H9 (cell line): Measurements from ENCODE around the gene UBIAD1. TPM values are rescaled to one million over a fixed set of nuclear protein-coding genes. Genes with fewer than 3 reads are reported as not detected.

Experiments
- DNase-seq: peaks from one replicate; pipeline ENCODE4 v3.0.0-alpha.2; 2017
- H2AFZ ChIP-seq: one replicate; pipeline ENCODE4 v1.6.1; 2013; ENCODE audit warnings: mild to moderate bottlenecking, low read length, control low read depth, moderate library complexity
- H2AK5ac ChIP-seq: 2 replicates; pipeline ENCODE4 v1.6.1; 2013; ENCODE audit warnings: low read length, control low read depth, mixed read lengths; ENCODE audit not compliant: insufficient read length
- H2BK120ac ChIP-seq: one replicate; pipeline ENCODE4 v1.6.1; 2013; ENCODE audit warnings: low read depth, mild to moderate bottlenecking, low read length, control low read depth, inconsistent platforms; ENCODE audit not compliant: poor library complexity, severe bottlenecking
- H2BK12ac ChIP-seq: 2 replicates; pipeline ENCODE4 v1.6.1; 2013; ENCODE audit warnings: low read length, control low read depth, mixed read lengths, low read depth; ENCODE audit not compliant: insufficient read length
- H2BK15ac ChIP-seq: 2 replicates; pipeline ENCODE4 v1.6.1; 2013; ENCODE audit warnings: low read depth, low read length, control low read depth
- H2BK20ac ChIP-seq: one replicate; pipeline ENCODE4 v1.6.1; 2013; ENCODE audit warnings: low read depth, mild to moderate bottlenecking, low read length, control low read depth, inconsistent platforms; ENCODE audit not compliant: poor library complexity, severe bottlenecking
- H2BK5ac ChIP-seq: 2 replicates; pipeline ENCODE4 v1.6.1; 2013; ENCODE audit warnings: low read length, control low read depth, mixed read lengths; ENCODE audit not compliant: insufficient read length
- H3K14ac ChIP-seq: 2 replicates; pipeline ENCODE4 v1.6.1; 2013; ENCODE audit warnings: low read length, control low read depth; ENCODE audit not compliant: insufficient read depth
- H3K18ac ChIP-seq: 2 replicates; pipeline ENCODE4 v1.6.1; 2013; ENCODE audit warnings: low read depth, mild to moderate bottlenecking, mixed read lengths, low read length, control low read depth; ENCODE audit not compliant: insufficient read length
- H3K23ac ChIP-seq: 2 replicates; pipeline ENCODE4 v1.6.1; 2013; ENCODE audit warnings: low read length, control low read depth, mixed read lengths, low read depth; ENCODE audit not compliant: insufficient read length
- H3K23me2 ChIP-seq: 2 replicates; pipeline ENCODE4 v1.6.1; 2013; ENCODE audit warnings: low read depth, mild to moderate bottlenecking, mixed read lengths, low read length, control low read depth; ENCODE audit not compliant: insufficient read length, poor library complexity, severe bottlenecking
- H3K27ac ChIP-seq: 2 replicates; pipeline ENCODE4 v1.5.1; 2013; ENCODE audit warnings: low read length, control low read depth, mixed read lengths, low read depth; ENCODE audit not compliant: insufficient read length
- H3K27me3 ChIP-seq: 2 replicates; pipeline ENCODE4 v1.6.1; 2013; ENCODE audit warnings: low read length, control low read depth, inconsistent platforms; ENCODE audit not compliant: insufficient read depth
- H3K4ac ChIP-seq: 2 replicates; pipeline ENCODE4 v1.6.1; 2013; ENCODE audit warnings: low read depth, mild to moderate bottlenecking, control low read depth, inconsistent platforms, low read length, moderate library complexity
- H3K4me1 ChIP-seq: 2 replicates; pipeline ENCODE4 v1.6.1; 2013; ENCODE audit warnings: low read length, control low read depth, inconsistent platforms; ENCODE audit not compliant: insufficient read depth
- H3K4me2 ChIP-seq: 2 replicates; pipeline ENCODE4 v1.6.1; 2013; ENCODE audit warnings: low read length, control low read depth, mixed read lengths; ENCODE audit not compliant: insufficient read length, insufficient read depth
- H3K56ac ChIP-seq: 2 replicates; pipeline ENCODE4 v1.6.1; 2013; ENCODE audit warnings: low read depth, mild to moderate bottlenecking, mixed read lengths, low read length, control low read depth; ENCODE audit not compliant: insufficient read length
- H3K79me1 ChIP-seq: 2 replicates; pipeline ENCODE4 v1.6.1; 2013; ENCODE audit warnings: low read depth, mild to moderate bottlenecking, moderate library complexity, low read length, control low read depth, inconsistent platforms; ENCODE audit not compliant: insufficient read depth, poor library complexity, severe bottlenecking
- H3K79me2 ChIP-seq: 2 replicates; pipeline ENCODE4 v1.6.1; 2013; ENCODE audit warnings: low read length, control low read depth, inconsistent platforms; ENCODE audit not compliant: insufficient read depth
- H3K9ac ChIP-seq: 2 replicates; pipeline ENCODE4 v1.6.1; 2013; ENCODE audit warnings: low read length, control low read depth, mixed read lengths; ENCODE audit not compliant: insufficient read length; ENCODE audit errors: extremely low read depth
- H3K9me3 ChIP-seq: one replicate; pipeline ENCODE4 v1.6.1; 2013; ENCODE audit warnings: low read depth, low read length, inconsistent platforms; ENCODE audit not compliant: control insufficient read depth
- H3T11ph ChIP-seq: one replicate; pipeline ENCODE4 v1.6.1; 2013; ENCODE audit warnings: mild to moderate bottlenecking, low read length, control low read depth, inconsistent platforms
- H4K20me1 ChIP-seq: one replicate; pipeline ENCODE4 v1.6.1; 2013; ENCODE audit not compliant: control insufficient read depth, insufficient read length, insufficient read depth
- H4K5ac ChIP-seq: 2 replicates; pipeline ENCODE4 v1.6.1; 2013; ENCODE audit warnings: low read depth, mild to moderate bottlenecking, mixed read lengths, low read length, control low read depth; ENCODE audit not compliant: insufficient read length
- H4K8ac ChIP-seq: replicated peaks from 2 replicates; pipeline ENCODE4 v1.6.1; 2013; ENCODE audit warnings: low read length, control low read depth, mixed read lengths, low read depth; ENCODE audit not compliant: insufficient read length
- H4K91ac ChIP-seq: 2 replicates; pipeline ENCODE4 v1.6.1; 2013; ENCODE audit warnings: low read depth, mild to moderate bottlenecking, moderate library complexity, mixed read lengths, low read length, control low read depth; ENCODE audit not compliant: insufficient read length
- H3K27ac Mint-ChIP-seq, 3 experiments: 2 replicates in 2 of 3; 3 replicates in 1 of 3; pipeline ENCODE4 v1.8.0; 2020 to 2021; ENCODE audit warnings: mixed read lengths in 3 of 3, mild to moderate bottlenecking in 1 of 3, moderate library complexity in 1 of 3
- H3K27me3 Mint-ChIP-seq: 2 replicates; pipeline ENCODE4 v1.8.0; 2021; ENCODE audit warnings: low read depth, mild to moderate bottlenecking, moderate library complexity, mixed read lengths
- H3K36me3 Mint-ChIP-seq, 3 experiments: 2 replicates in 2 of 3; 3 replicates in 1 of 3; pipeline ENCODE4 v1.8.0; 2020 to 2021; ENCODE audit warnings: low read depth in 3 of 3, mixed read lengths in 3 of 3; ENCODE audit not compliant: insufficient read depth in 1 of 3
- H3K4me1 Mint-ChIP-seq, 2 experiments: 2 replicates each; pipeline ENCODE4 v1.8.0; 2020; ENCODE audit warnings: mixed read lengths in 2 of 2
- H3K4me3 Mint-ChIP-seq, 2 experiments: 2 replicates in 1 of 2; 3 replicates in 1 of 2; pipeline ENCODE4 v1.8.0; 2020 to 2021; ENCODE audit warnings: mild to moderate bottlenecking in 2 of 2, mixed read lengths in 2 of 2, moderate library complexity in 1 of 2
- H3K9me3 Mint-ChIP-seq, 2 experiments: 2 replicates in 1 of 2; 3 replicates in 1 of 2; pipeline ENCODE4 v1.8.0; 2020; ENCODE audit warnings: mild to moderate bottlenecking in 2 of 2, mixed read lengths in 2 of 2, moderate library complexity in 1 of 2
- CTCF ChIP-seq: fragments of 200-600 bp; sonication (generic); conservative IDR thresholded peaks from 3 replicates; pipeline ENCODE4 v1.8.0; 2021; ENCODE audit warnings: antibody characterized with exemption, mild to moderate bottlenecking
- WGBS: extraction: QIAGEN DNeasy Blood & Tissue Kit; methylation state at CpG from one replicate; pipeline ENCODE4 v1.1.7; 2013; ENCODE audit warnings: missing lambda C conversion rate, low lambda C conversion rate, mixed read lengths; ENCODE audit not compliant: insufficient read length; ENCODE audit errors: extremely low coverage; 5-methylcytosine and 5-hydroxymethylcytosine counted together
- total RNA-seq: library from RNA; stranded (reverse); gene quantifications from 2 replicates; pipeline ENCODE4 v1.2.1, GENCODE V29; 2021

The UBIAD1 gene
- total RNA-seq, 1 experiment from 2014 or later, result 30.2 TPM

DNA sequence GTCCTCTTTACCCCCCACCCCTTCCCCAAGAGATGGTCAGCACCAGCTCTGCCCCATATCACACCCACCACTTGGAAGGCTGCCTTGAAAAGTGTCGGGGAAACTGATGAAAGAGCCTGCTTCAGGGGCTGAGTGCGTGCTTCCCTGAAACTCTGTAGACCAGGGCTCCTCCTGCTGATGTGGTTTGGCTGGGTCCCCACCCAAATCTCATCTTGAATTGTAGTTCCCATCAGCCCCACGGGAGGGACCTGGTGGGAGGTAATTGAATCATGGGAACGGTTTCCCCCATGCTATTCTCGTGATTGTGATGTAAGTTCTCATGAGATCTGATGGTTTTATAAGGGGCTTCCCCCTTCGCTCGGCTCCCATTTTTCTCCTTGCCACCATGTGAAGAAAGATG is 36.4 kb downstream of the UBIAD1 start:
- no peak overlapping the region for H3T11ph ChIP-seq
- H4K8ac ChIP-seq, result no peak overlapping the region
- H3K23ac ChIP-seq, result no peak overlapping the region
- no peak overlapping the region for H2BK120ac ChIP-seq
- H4K5ac ChIP-seq, result no peak overlapping the region
- no peak overlapping the region for H2BK15ac ChIP-seq
- TF ChIP-seq CTCF, result no peak
- no peaks in the 10 kb centered on the region for H3K79me1 ChIP-seq
- peaks cover 3 to 4% of the 10 kb centered on the region in 2 experiments; a peak in 3 of 5 replicates for H3K9me3 Mint-ChIP-seq
- no peak overlapping the region for H3K27ac ChIP-seq
- H3K4ac ChIP-seq, result no peak overlapping the region
- H3K56ac ChIP-seq, result no peak overlapping the region
- H4K91ac ChIP-seq, result no peak overlapping the region
- peaks cover 20 to 25% of the 10 kb centered on the region in 2 experiments for H3K4me1 Mint-ChIP-seq
- peaks cover 0 to 3% (median 0%) of the 10 kb centered on the region in 3 experiments; a peak in 1 of 7 replicates for H3K36me3 Mint-ChIP-seq
- no peaks in the 10 kb centered on the region for H3K9me3 ChIP-seq
- H4K20me1 ChIP-seq, result no peaks in the 10 kb centered on the region
- H2AFZ ChIP-seq, result no peak overlapping the region
- H3K4me1 ChIP-seq, result no peaks in the 10 kb centered on the region; the same call in 1 of the 2 replicates
- no peak overlapping the region for H2BK20ac ChIP-seq
- WGBS, result no CpG with 5 or more reads among the region's 7 CpGs
- no peaks in the 10 kb centered on the region for H3K27me3 ChIP-seq
- no peak overlapping the region for H2AK5ac ChIP-seq
- no peak overlapping the region for H2BK12ac ChIP-seq
- H3K14ac ChIP-seq, result no peak overlapping the region; the same call in 1 of the 2 replicates
- no peak overlapping the region for H3K9ac ChIP-seq
- H3K79me2 ChIP-seq, result no peaks in the 10 kb centered on the region
- H3K18ac ChIP-seq, result no peak overlapping the region
- no peak overlapping the region for H3K4me2 ChIP-seq
- no peak overlapping the region for H3K4me3 Mint-ChIP-seq
- no peak for DNase-seq
- no peak overlapping the region for H2BK5ac ChIP-seq
- no peaks in the 10 kb centered on the region for H3K23me2 ChIP-seq
- H3K27ac Mint-ChIP-seq, result no peak overlapping the region; a peak in 1 of 7 replicates
- peaks cover 2% of the 10 kb centered on the region; the same call in 1 of the 2 replicates for H3K27me3 Mint-ChIP-seq
